ENCODE measurements around the gene PLEKHA5.
A peak's percentile ranks its signal among the peaks of the same experiment; 100 is the strongest.
"Not testable (repeated sequence)": the region's sequence is repeated elsewhere in the genome, so short reads cannot be mapped to it uniquely, and the experiment has no call there.

PLEKHA5 gene

DNA sequence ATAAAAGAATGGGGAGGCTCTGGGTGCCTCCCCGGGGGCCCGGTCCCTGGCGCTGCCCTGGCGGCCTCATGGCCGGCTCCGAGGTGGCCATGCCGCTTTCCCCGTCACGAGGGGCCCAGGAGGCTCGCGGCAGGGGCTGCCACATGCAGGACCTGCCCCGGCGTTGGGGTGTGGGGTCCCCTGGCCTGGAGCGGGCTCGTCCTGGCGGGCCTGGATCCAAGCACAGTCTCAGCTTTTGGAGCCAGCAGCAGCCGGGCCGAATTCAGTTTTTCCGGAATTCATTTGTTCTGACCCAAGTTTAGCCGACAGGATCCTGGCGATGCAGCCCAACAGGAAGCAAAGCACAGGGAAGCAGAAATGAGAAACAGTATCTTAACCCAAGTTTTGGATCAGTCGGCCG is 283.3 kb downstream of the PLEKHA5 start:
- no peak for DNase-seq

DNA sequence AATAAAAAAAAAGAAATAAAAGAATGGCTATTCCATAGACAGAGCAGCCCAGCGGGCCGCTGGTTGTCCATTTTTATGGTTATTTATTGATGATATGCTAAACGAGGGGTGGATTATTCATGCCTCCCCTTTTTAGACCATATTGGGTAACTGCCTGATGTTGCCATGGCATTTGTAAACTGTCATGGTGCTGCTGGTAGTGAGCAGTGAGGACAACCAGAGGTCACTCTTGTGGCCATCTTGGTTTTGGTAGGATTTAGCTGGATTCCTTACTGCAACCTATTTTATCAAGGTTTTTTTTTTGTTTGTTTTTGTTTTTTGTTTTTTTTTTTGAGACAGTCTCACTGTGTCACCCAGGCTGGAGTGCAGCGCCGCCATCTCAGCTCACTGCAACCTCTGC is 284.0 kb downstream of the PLEKHA5 start:
- not testable (repeated sequence) for DNase-seq

DNA sequence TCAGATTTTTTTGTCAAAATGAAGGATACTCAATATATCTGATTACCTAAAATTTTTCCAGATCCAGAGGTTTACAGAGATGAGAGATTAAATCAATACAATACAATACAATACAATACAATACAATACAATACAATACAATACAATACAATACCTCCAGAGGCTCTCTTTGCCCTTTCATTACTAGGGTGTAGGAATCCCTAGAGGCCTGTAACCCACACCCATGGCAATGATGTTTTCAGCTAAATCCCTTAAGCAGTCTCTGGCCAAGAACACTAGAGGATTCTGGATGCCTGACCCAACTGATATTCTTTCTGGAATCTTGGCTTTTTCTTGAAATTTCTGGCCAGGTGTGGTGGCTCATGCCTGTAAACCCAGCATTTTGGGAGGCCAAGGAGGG is 286.0 kb downstream of the PLEKHA5 start:
- DNase-seq = no peak

DNA sequence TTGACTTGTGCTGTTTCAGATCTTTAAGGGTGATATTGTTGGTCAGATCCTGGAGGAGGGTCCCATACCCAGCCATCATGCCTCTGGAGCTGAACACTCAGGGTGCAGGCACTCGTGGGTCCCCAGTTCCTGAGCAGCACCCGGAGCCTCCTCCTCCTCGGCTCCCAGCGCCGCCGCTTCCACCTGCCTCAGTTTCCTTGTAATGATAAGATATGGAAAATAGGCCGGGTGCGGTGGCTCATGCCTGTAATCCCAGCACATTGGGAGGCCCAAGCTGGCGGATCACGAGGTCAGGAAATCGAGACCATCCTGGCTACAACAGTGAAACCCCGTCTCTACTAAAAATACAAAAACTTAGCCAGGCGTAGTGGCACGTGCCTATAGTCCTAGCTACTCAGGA is 289.6 kb downstream of the PLEKHA5 start:
- no peak for DNase-seq

DNA sequence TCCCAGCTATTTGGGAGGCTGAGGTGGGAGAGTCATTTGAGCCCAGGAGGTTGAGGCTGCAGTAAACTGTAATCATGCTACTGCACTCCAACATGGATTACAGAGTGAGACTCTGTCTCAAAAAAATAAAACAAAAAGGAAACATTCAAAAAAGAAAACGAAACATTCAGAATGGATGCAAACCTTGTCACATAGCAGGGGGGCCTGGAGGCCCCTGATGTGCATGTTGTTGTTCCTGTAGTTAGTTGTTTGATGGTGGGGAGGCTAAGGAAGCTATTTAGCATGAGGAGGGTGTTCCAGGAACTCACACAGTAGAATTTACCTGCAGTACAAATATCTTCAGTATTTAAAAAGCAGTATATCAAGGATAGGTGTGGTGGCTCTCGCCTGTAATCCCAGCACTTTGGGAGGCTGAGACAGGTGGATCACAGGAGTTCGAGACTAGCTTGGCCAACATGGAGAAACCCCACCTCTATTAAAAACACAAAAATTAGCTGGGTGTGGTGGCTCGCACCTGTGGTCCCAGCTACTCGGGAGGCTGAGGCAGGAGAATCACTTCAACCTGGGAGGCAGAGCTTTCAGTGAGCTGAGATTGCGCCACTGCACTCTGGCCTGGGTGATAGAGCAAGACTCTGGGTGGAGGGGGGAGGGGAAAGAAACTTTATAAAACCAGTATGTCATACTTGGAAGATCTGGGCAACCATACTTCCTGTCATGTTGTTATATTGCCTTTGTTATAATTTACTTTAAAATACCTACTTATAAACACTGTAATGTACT is 292.2 kb downstream of the PLEKHA5 start:
- DNase-seq = peak; percentile 32

DNA sequence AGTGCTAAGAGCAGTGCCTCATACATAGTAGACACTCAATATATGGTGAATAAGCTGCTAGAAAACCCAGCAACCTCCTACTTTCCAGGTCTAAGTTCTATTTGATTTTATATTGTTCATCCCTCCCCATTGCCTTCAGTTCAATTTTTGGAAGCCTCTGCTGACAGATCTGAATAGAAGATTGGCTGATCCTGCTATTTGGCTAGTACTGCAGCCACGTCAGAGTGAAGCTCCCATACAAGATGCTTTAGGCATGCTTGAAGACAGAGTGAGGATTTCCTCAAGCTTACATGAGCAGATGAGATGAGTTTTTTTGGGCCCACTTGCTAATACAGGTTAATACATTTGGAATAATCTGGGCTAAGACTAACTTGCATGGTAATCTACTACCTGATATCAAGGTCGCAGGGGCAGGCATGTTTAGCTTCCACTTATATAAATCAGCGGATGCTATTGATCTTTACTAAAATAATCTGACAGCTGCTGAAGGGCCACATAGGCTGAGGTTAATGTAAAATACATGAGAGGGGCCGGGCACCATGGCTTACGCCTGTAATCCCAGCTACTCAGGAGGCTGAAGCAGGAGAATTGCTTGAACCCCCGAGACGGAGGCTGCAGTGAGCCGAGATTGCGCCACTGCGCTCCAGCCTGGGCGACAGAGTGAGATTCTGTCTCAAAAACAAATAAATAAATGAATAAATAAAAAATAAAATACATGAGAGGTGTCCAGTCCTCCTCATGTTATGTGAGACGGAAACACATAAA is 293.8 kb downstream of the PLEKHA5 start:
- no peak for DNase-seq
